Ishikawa (cell line): ENCODE measurements around the gene SYNDIG1.

Experiments
- CREB1 ChIP-seq: IDR thresholded peaks from 2 replicates; pipeline ENCODE4 v1.6.1; 2012; ENCODE audit warnings: low read depth
- EP300 ChIP-seq: IDR thresholded peaks from 2 replicates; pipeline ENCODE4 v1.6.1; 2012; ENCODE audit warnings: borderline replicate concordance
- TCF12 ChIP-seq: IDR thresholded peaks from 2 replicates; pipeline ENCODE4 v1.6.1; 2012; ENCODE audit warnings: low read depth
- TEAD4 ChIP-seq: IDR thresholded peaks from 2 replicates; pipeline ENCODE4 v1.6.1; 2012

DNA sequence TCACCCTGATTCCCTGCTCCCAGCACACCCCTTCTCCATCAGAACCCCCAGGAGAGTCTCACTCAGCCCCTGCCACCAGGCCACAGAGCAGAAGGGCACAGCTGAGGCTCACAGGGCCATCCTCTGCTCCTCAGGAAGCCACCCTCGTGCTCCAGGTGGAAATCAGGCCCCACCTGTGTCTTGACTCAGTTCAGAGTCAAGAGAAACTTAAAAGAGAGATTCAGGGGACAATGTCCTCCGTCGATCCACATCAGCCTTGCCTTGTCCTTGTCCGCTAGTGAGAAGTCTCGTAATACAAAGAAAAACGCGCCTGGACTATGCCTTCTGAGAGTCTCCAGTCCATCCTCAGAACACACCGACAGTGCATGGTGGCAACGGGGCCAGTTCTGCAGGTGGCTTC lies 114.6 kb downstream of the SYNDIG1 start:
- no peak for TF ChIP-seq CREB1
- TF ChIP-seq TCF12, result no peak
- TF ChIP-seq EP300, result no peak
- TF ChIP-seq TEAD4, result no peak
